GM12878 (cell line): ENCODE measurements around the gene FMN2. TPM values are rescaled to one million over a fixed set of nuclear protein-coding genes. Genes with fewer than 3 reads are reported as not detected.

ENCODE experiments used
- ATAC-seq: fragments of 200-7000 bp; cut with Tn5 transposase; 3 replicates; pipeline ENCODE4 v1.9.1; 2020; ENCODE audit warnings: mild to moderate bottlenecking, moderate library complexity
- BruUV-seq: library from RNA; stranded (reverse); fragments of 400-500 nt; replicated peaks from 2 replicates; lab custom pipeline; 2021; lab: Mats Ljungman, UMichigan
- CTCF ChIA-PET: fragments of 300-600 bp; sonication (Branson Sonifier 250); formaldehyde crosslinking; extraction: SDS; loops from one replicate; lab custom pipeline; 2021; ENCODE audit warnings: inconsistent platforms; lab: Yijun Ruan, JAX
- POLR2A ChIA-PET: fragments of 350-600 bp; formaldehyde crosslinking; extraction: SDS; loops from one replicate; lab custom pipeline; 2021; ENCODE audit warnings: inconsistent platforms; lab: Charles Lee
- RAD21 ChIA-PET: fragments of 300-600 bp; sonication (Branson Sonifier 250); formaldehyde crosslinking; loops from one replicate; lab custom pipeline; 2023; ENCODE audit warnings: antibody characterized with exemption; ENCODE audit not compliant: unreplicated experiment; lab: Charles Lee
- SMC1A ChIA-PET: fragments of 300-600 bp; sonication (Branson Sonifier 250); formaldehyde crosslinking; loops from one replicate; lab custom pipeline; 2023; ENCODE audit not compliant: unreplicated experiment, uncharacterized antibody; lab: Charles Lee
- DNase-seq: peaks from one replicate; pipeline ENCODE4 v3.0.0-alpha.2; 2011; ENCODE audit warnings: low read depth, low spot score
- FAIRE-seq: peaks from 3 replicates; lab custom pipeline; 2011; peaks lifted over from hg19 to GRCh38; lab: Jason Lieb, UNC
- H2AFZ ChIP-seq: 2 replicates; pipeline ENCODE4 v1.6.0; 2011; ENCODE audit warnings: low read depth, low read length, control low read depth; ENCODE audit not compliant: control insufficient read depth
- H3K27ac ChIP-seq: 2 replicates; pipeline ENCODE4 v1.5.1; 2011; ENCODE audit warnings: control low read depth; ENCODE audit not compliant: control insufficient read depth, insufficient read depth
- H3K27me3 ChIP-seq, 2 experiments: replicated peaks in 1 of 2; 2 replicates each; pipeline versions ENCODE4 v1.6.0 to v1.6.1; 2011; ENCODE audit warnings: low read length in 1 of 2; ENCODE audit not compliant: control insufficient read depth in 2 of 2, insufficient read depth in 2 of 2
- H3K36me3 ChIP-seq, 2 experiments: 2 replicates each; pipeline ENCODE4 v1.5.1; 2011; ENCODE audit warnings: low read length in 1 of 2; ENCODE audit not compliant: control insufficient read depth in 2 of 2, insufficient read depth in 2 of 2
- H3K4me1 ChIP-seq: 2 replicates; pipeline ENCODE4 v1.6.1; 2011; ENCODE audit warnings: mild to moderate bottlenecking, low read length, moderate library complexity, mixed read lengths; ENCODE audit not compliant: control insufficient read depth, insufficient read depth
- H3K4me2 ChIP-seq: 2 replicates; pipeline ENCODE4 v1.6.0; 2011; ENCODE audit warnings: control low read depth; ENCODE audit not compliant: control insufficient read depth, insufficient read depth
- H3K4me3 ChIP-seq: fragments of 200-600 bp; sonication (generic); 2 replicates; pipeline ENCODE4 v1.5.1; 2016
- H3K79me2 ChIP-seq: 2 replicates; pipeline ENCODE4 v1.6.0; 2011; ENCODE audit warnings: low read length; ENCODE audit not compliant: control insufficient read depth, insufficient read depth
- H3K9ac ChIP-seq: 2 replicates; pipeline ENCODE4 v1.8.0; 2011; ENCODE audit warnings: low read length, control low read depth, mixed read lengths; ENCODE audit not compliant: control insufficient read depth, insufficient read depth
- H3K9me3 ChIP-seq: replicated peaks from 3 replicates; pipeline ENCODE4 v1.5.1; 2011; ENCODE audit warnings: mild to moderate bottlenecking, low read length; ENCODE audit not compliant: control insufficient read depth, insufficient read depth
- H4K20me1 ChIP-seq: 2 replicates; pipeline ENCODE4 v1.6.0; 2011; ENCODE audit not compliant: control insufficient read depth, insufficient read depth
- BACH1 ChIP-seq: fragments of 450-650 bp; IDR thresholded peaks from 2 replicates; pipeline ENCODE4 v1.6.1; 2017; ENCODE audit warnings: mild to moderate bottlenecking, borderline replicate concordance
- HCFC1 ChIP-seq: fragments of 150-350 bp; IDR thresholded peaks from 2 replicates; pipeline ENCODE4 v1.6.1; 2014; ENCODE audit warnings: low read length
- NFXL1 ChIP-seq: fragments of 450-650 bp; IDR thresholded peaks from 2 replicates; pipeline ENCODE4 v1.6.1; 2017; ENCODE audit warnings: antibody characterized with exemption, mild to moderate bottlenecking, borderline replicate concordance
- SMAD1 ChIP-seq: fragments of 450-650 bp; IDR thresholded peaks from 2 replicates; pipeline ENCODE4 v1.6.1; 2018; ENCODE audit warnings: mild to moderate bottlenecking, low read depth; ENCODE audit not compliant: partially characterized antibody
- WGBS: methylation state at CpG from one replicate; pipeline ENCODE4 v1.1.6; 2016; ENCODE audit warnings: low lambda C conversion rate; ENCODE audit not compliant: insufficient replicate concordance, insufficient coverage; ENCODE audit errors: missing lambda C conversion rate; 5-methylcytosine and 5-hydroxymethylcytosine counted together
- in situ Hi-C: fragments of 300-500 bp; cut with MboI; formaldehyde crosslinking; loops from 9 replicates; pipeline ENCODE4 v1.14.3; 2018; ENCODE audit warnings: mixed read lengths
- intact Hi-C: fragments of 100-400 bp; cut with micrococcal nuclease; formaldehyde crosslinking; loops from one replicate; pipeline ENCODE4 v1.14.2; 2022; ENCODE audit not compliant: unreplicated experiment
- polyA plus RNA-seq, 11 experiments: library from polyadenylated mRNA; depleted of rRNA in 4 of 11; unstranded in 6 of 11; stranded (reverse) in 5 of 11; fragments of >200 nt; fragmentation: Nextera tagmentation in 4 of 11; fragmentation: Illumina TruSeq in 1 of 11; extraction: Ambion mirVana in 4 of 11; extraction: Trizol in 1 of 11; gene quantifications; 1 replicate in 1 of 11; 2 replicates in 10 of 11; pipeline versions ENCODE4 v1.2.1 to v1.2.3, GENCODE V29; 2011 to 2016; ENCODE audit warnings: inconsistent platforms in 2 of 11, missing spikeins in 2 of 11, low read depth in 1 of 11
- total RNA-seq, 4 experiments: library from RNA; depleted of rRNA in 3 of 4; stranded (reverse); fragments of >200 nt in 3 of 4; fragmentation: Illumina TruSeq in 1 of 4; extraction: Trizol in 1 of 4; gene quantifications; 2 replicates each; pipeline versions ENCODE4 v1.2.1 to v1.2.3, GENCODE V29; 2013 to 2021
- TF ChIP-seq, protein P1 (sequence below): fragments of 450-650 bp; IDR thresholded peaks from 2 replicates; pipeline ENCODE4 v1.6.1; 2018; ENCODE audit warnings: borderline replicate concordance, mild to moderate bottlenecking; ENCODE audit not compliant: partially characterized antibody

Gene FMN2
- total and polyA plus RNA-seq, 10 of the 15 experiments (the other 5 are each of a cell fraction or from before 2014, with no cell fraction given): 0.60 TPM; not detected in 9

DNA sequence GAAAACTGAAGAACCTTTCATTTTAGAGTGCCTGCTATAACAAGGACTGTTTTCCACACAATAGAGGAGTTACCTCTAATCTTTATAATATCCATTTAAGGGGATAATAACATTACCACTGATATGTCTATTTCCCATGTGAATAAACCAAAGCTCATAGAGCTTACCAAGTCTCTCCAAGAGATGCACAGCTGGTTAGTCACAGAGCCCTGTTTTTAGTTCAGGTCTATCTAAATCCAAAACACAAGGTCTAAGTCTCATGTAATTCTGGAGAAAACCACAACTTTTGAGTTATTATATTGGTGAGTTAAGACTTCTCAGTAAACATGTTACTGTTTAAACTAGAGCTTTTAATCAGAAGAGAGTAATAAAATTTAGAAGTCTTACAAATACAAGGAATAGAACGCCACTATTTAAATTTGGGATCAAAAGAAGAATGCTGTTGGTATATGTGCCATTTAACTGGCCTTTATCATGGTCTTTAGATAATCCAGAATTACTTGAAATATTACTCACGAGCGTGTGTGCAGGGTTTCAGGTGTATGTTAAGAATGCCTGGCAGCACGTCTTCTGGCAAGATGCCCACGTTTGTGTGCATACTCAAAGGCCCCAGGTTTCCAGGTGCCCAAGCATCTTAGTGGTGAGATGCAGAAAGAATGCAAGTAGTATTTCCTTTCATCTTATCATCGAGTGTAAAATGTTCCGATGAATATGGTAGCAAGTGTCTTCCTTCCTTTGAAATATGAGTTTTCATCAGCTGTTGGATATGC, 190.6 kb downstream of the FMN2 start:
- no peaks in the 10 kb centered on the region for H3K36me3 ChIP-seq
- ATAC-seq: no peak
- no peak overlapping the region for H3K4me2 ChIP-seq
- H3K27me3 ChIP-seq: no peaks in the 10 kb centered on the region
- no peak overlapping the region for H3K9ac ChIP-seq
- no peaks in the 10 kb centered on the region for H3K4me1 ChIP-seq
- FAIRE-seq: no peak
- no TSS peak for BruUV-seq
- ChIA-PET SMC1A (no interaction called here), CTCF (no interaction called here), RAD21 (no interaction called here), POLR2A (no interaction called here)
- intact Hi-C loops: no loop called here
- no peaks in the 10 kb centered on the region for H4K20me1 ChIP-seq
- H3K79me2 ChIP-seq: no peaks in the 10 kb centered on the region
- H3K9me3 ChIP-seq: no peaks in the 10 kb centered on the region
- no peak overlapping the region for H3K27ac ChIP-seq
- TF ChIP-seq, protein P1, sequence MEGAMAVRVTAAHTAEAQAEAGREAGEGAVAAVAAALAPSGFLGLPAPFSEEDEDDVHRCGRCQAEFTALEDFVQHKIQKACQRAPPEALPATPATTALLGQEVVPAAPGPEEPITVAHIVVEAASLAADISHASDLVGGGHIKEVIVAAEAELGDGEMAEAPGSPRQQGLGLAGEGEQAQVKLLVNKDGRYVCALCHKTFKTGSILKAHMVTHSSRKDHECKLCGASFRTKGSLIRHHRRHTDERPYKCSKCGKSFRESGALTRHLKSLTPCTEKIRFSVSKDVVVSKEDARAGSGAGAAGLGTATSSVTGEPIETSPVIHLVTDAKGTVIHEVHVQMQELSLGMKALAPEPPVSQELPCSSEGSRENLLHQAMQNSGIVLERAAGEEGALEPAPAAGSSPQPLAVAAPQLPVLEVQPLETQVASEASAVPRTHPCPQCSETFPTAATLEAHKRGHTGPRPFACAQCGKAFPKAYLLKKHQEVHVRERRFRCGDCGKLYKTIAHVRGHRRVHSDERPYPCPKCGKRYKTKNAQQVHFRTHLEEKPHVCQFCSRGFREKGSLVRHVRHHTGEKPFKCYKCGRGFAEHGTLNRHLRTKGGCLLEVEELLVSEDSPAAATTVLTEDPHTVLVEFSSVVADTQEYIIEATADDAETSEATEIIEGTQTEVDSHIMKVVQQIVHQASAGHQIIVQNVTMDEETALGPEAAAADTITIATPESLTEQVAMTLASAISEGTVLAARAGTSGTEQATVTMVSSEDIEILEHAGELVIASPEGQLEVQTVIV: no peak
- TF ChIP-seq BACH1 (no peak), NFXL1 (no peak), HCFC1 (no peak), SMAD1 (no peak)
- no peak overlapping the region for H2AFZ ChIP-seq
- H3K4me3 ChIP-seq: no peak overlapping the region
- DNase-seq: no peak
- WGBS: 15% methylated on average over 7 of the region's 7 CpGs
- in situ Hi-C loops: no loop called here
